Head of caudate nucleus (tissue), 42 donors: Measurements from ENCODE around the gene SV2B.
A peak's percentile ranks its signal among the peaks of the same experiment; 100 is the strongest.

ENCODE experiments used
- DNase-seq, 42 donors: peaks; one replicate each; pipeline versions ENCODE4 v3.0.0 to v3.0.0-alpha.2; 2020 to 2021; ENCODE audit warnings: mixed read lengths in 7 of 42
- intact Hi-C: fragments of 100-400 bp; cut with DNase I; formaldehyde crosslinking; loops from one replicate; pipeline ENCODE4 v1.15.0; 2022

SV2B gene

GRCh38 chr15:91214675-91215590 is 114.9 kb downstream of the SV2B start:
- DNase-seq = no peak
- intact Hi-C loops = no loop called here

DNA sequence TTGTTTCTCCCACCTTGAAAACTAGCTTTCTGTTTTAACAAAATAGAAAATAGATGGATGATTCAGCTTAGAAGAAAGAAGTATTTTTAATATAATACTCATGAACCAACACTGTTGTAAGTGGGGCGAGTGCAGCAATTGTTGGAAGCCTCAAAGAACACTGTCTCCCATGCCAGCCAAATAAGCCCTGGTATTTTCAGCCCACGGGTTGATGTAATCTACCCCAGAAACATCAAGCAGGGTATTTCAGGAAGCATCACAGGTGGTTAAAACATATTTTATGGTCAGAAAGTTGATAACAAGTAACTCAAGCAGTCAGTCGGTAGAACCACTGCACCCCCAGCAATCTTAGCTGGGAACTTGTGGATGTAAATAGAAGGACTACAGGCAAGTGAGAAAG is 115.9 kb downstream of the SV2B start:
- no peak for DNase-seq
- intact Hi-C loops = no loop called here

DNA sequence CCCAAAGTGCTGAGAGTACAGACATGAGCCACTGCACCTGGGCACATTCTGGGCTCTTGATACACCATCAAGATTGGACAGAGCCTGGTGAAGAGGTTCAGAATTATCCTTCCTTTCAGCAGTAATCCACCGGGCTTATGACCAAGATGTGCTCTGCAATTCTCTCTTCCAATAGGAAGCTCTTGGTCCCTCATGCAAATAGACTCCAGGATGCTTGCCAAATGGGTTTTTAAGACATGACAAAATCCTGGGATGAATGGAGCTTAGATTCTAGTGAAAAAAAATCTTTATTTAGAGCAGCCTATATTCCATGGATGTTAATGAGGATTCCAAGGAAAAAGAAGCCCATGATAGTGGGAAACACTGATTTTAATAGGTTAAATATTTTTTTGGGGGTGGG is 119.1 kb downstream of the SV2B start:
- DNase-seq = no peak
- intact Hi-C loops = no loop called here

- intact Hi-C loops = no loop called here
- no peak for DNase-seq
These were observed 122.0 kb downstream of the SV2B start for GRCh38 chr15:91222052-91222451.

- intact Hi-C loops = loop anchor here (2.0 kb wide), 1 partner anchor 167 kb away; no protein-coding TSS in a partner anchor
- DNase-seq = no peak
These were observed 123.8 kb downstream of the SV2B start for GRCh38 chr15:91223863-91224262.

GRCh38 chr15:91224755-91225380 is 124.8 kb downstream of the SV2B start:
- DNase-seq = peak in 17 of 42 donors; percentile 8 to 74 (median 34)

DNA sequence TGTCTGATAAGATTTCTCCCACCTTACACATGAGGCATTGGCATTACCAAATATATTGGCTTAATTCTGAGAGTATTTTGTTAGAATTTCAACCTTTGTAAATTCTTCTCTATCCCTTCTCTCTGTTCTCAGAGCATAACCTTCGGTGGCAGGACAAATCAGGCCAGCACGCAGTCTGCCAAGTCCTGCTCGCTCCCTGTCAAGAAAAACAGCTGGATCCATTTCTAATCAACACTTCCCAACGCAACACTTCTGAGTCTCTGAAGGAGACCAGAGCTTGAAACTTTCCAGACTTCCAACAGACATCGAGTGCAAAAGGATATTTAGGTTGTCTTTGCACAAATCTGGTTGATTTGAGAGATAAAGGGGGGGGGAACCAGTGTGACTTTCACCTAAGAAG is 125.7 kb downstream of the SV2B start:
- no peak for DNase-seq
- intact Hi-C loops = loop anchor here (2.0 kb wide), 1 partner anchor 169 kb away; no protein-coding TSS in a partner anchor

More at GRCh38 chr15:91224755-91225380, 124.8 kb downstream of the SV2B start:
- intact Hi-C loops = loop anchor here (2.0 kb wide), 1 partner anchor 168 kb away; no protein-coding TSS in a partner anchor

GRCh38 chr15:91227117-91227516 is 127.1 kb downstream of the SV2B start:
- no peak for DNase-seq
- intact Hi-C loops = no loop called here

DNA sequence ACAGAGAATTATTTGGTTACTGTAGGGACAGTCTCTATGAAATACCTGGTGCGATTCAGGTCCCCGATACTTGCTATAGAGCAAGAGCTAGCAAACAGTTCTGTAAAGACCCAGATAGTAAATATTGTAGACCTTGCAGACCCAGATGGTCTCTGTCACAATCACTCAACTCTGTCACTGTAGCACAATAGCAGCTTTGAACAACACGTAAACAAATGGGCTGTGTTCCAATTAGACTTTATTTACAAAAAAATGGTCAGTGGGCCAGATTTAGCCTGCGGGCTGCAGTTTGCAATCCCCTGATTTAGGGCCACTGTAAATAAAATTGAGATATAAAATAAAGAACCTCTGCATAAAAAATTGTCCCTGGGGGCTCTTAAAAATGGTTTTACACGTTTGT is 127.7 kb downstream of the SV2B start:
- intact Hi-C loops = no loop called here

DNA sequence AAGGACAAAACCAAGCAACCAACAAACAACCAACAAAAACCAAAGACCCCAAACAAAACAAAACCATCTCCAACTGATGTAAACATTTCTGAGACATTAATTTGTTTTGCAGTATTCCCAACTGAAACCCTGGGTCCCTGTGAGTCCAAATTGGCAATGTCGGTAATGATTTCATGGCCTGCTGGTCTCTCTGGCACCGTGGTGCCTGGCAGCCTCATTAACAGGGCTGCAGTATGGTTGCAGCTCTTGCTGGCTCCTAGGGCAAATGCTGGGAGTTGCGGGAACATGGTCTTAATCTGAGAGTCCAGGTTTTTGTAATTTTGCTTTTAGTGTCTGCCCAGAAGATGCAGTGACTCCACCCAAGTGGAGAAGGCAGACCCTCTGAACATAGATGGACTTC is 128.3 kb downstream of the SV2B start:
- intact Hi-C loops = no loop called here
- no peak for DNase-seq

More for the DNA sequence above, 127.7 kb downstream of the SV2B start:
- no peak for DNase-seq

DNA sequence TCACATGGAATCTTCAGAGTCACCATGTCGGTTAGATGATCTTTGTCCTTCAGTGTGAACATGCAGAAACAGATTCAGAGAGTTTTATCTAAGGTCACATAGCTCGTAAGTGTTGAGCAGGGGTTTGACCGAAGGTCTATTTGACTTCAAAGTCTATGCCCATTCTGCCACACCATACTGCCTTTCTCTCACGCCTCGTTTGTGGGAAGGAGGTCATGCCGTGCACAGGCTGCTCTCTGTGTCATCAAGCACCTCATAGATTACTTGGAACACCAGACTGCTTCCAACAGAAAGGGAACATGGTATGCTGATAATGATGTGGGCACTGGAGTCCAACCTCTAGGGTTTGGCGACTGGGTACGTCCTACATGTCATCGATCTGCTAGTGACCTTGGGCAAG is 128.8 kb downstream of the SV2B start:
- intact Hi-C loops = no loop called here
- no peak for DNase-seq

GRCh38 chr15:91231703-91232102 is 131.6 kb downstream of the SV2B start:
- intact Hi-C loops = no loop called here
- DNase-seq = no peak

DNA sequence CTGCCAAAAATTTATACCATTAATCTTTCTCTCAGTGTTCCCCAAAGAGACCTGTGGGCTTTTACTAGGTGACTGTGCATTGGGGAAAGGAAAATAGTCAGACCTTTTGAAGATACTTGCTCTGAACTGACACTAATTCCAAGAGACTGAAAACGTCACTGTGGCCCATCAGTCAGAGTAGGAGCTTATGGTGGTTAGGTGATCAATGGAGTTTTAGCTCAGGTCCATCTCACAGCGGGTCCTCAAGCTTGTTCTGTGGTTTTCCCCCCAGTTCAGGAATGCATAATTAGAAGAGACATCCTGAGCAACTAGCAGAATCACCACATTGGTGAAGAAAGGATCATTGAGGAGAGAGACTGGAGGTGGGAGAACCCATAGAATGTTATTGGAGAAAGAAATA is 134.7 kb downstream of the SV2B start:
- DNase-seq = no peak

DNA sequence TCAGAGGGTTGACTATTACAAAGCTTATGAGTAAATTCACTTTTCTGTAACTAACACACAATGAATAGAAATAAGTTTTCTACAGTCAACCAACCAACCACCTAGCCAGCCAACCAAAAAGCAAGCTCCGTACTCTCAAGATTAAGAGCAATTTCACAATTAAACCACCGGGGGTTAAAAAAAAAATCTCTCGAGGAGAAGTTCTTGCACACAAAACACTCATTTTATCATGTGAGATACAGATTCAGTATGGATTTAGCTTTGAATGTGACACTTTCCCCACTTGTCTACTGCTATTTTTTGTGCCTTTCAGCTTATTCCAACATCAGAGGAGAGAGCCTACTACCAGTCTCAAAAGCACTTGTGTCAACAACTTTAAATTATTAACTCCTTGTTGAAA is 135.3 kb downstream of the SV2B start:
- no peak for DNase-seq
- intact Hi-C loops = no loop called here

More for the DNA sequence above, 134.7 kb downstream of the SV2B start:
- intact Hi-C loops = no loop called here

- DNase-seq = no peak
- intact Hi-C loops = no loop called here
These were observed 137.4 kb downstream of the SV2B start for GRCh38 chr15:91237445-91237844.

GRCh38 chr15:91238644-91239425 is 138.8 kb downstream of the SV2B start:
- intact Hi-C loops = no loop called here
- peak in 10 of 42 donors; percentile 8 to 54 (median 18) for DNase-seq

DNA sequence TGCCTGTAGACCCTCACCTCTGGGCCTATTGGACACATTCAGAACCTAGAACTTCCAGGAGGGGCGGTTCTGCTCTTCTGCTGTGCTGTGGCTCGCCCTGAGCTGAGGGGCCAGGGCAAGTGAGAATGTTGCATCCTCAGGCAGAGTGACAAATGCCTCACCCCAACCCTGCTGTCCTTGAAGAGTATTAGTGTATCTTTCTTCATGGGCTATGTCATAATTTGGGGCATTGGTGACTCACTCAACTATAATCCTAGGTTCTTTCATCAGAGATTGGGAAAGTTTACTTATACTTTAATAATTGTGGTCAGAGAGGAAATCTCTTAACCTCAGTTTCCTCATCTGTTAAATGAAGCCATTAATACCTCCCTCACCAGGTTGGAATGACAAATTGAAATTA is 143.8 kb downstream of the SV2B start:
- intact Hi-C loops = no loop called here
- no peak for DNase-seq

GRCh38 chr15:91244919-91245318 is 144.9 kb downstream of the SV2B start:
- intact Hi-C loops = no loop called here
- DNase-seq = no peak

- intact Hi-C loops = no loop called here
- no peak for DNase-seq
These were observed 146.9 kb downstream of the SV2B start for GRCh38 chr15:91246998-91247397.

GRCh38 chr15:91249591-91249990 is 149.5 kb downstream of the SV2B start:
- intact Hi-C loops = no loop called here

More at GRCh38 chr15:91249591-91249990, 149.5 kb downstream of the SV2B start:
- no peak for DNase-seq
